Stimulated activated CD4-positive, alpha-beta T cell treated with anti-CD3 and anti-CD28 coated beads, Interleukin-12 subunit alpha, Interleukin-12 subunit beta, amount 100 ng/mL, for 48 hours (primary cell): ENCODE data around the gene NXT1.
"Not testable (repeated sequence)": the region's sequence is repeated elsewhere in the genome, so short reads cannot be mapped to it uniquely, and the experiment has no call there.

ENCODE experiments used
- DNase-seq, 3 donors: peaks; one replicate each; pipeline ENCODE4 v3.0.0-alpha.2; 2020; ENCODE audit warnings: low read depth in 2 of 3, low spot score in 1 of 3

The NXT1 gene

DNA sequence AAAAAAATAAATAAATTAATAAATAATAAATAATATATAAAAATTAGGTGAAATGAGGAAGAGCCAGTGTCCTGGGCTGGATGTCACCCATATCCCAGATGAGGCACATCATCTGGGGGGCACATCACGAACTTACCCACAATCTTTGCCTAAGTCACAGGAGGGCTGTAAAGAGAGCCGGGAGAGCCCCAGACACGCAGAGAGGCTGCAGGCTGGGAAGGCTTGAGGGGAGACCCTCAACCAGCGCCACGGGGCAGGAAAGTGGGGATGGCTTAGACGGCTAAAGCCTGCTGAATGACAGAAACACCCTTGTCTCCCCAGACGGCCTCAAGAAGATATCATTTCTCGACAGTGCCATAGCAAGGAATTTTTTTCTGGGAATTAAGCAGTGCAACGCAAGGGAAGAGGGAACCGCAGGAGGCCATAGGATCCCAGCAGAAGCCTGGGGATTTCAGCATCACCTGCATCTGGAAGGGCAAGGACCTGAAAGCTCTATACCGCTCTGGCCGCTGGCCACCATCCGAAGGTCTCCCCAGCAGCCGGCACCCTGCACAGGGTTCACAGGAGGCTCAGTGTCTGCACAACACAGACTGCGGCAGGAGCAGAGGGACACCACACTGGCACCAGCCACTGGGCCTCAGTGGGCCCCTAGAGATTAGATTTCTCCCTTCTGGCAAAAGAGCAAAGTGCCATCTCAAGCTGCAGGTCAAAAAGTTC is 22.8 kb upstream of the NXT1 start:
- DNase-seq = no peak

DNA sequence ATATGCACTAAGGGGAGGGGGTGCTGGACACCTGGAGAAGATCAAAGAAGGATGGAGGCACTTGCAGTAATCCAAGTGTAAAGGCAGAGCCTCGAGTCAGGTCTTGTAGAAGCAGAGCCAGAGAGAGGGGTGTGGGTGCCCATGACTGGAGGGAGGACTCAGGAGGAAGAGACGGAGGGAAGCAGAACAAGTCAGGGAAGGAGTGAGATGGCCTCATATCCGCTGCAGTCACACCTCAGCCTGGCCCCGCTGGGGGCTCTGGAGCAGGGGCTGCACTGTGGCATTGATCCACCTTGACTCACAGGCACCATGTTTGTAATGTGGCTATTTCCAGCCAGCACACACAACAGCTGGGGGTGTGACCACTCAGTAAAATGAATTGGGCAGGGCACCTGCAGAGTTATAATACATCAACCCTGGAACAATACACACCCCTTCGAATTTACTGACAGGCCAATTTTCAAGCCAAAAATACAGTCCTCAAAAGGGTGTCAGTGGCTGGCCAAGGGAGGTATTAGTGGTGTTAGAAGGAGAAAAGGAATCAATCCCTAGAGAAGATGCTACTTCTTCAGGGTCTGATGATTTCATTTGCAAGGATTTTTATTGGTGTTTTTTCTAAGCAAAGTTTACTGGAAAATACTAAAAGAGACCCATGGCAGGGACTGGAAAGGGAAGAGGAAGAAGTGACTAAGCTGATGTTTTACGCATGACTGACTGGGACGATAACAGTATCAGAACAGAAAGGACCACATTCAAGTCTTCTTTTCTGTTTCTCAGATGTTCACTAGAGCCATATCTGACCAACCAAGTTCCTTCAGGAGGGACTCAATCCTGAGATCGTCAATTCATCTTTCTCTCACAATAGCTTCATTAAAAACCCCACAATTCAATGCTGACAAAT is 18.9 kb upstream of the NXT1 start:
- no peak for DNase-seq

DNA sequence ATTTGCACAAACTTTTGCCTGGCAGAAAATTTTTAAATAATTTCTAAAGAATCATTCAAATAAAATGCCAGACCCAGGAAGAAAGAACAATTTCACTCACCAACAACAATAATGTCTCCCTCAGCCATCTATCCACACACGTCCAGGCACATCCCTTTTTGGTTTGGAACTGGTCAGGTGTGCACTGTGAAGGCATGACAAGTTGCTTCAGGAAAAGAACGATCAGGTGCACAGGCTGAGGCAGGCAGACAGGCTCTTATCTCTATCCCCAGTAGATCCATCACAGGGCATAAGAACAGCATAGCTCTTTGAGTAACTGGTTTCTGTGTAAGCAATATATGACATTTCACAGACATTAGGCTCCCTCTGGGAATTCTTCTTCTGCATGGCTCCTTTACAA is 18.1 kb upstream of the NXT1 start:
- no peak for DNase-seq

DNA sequence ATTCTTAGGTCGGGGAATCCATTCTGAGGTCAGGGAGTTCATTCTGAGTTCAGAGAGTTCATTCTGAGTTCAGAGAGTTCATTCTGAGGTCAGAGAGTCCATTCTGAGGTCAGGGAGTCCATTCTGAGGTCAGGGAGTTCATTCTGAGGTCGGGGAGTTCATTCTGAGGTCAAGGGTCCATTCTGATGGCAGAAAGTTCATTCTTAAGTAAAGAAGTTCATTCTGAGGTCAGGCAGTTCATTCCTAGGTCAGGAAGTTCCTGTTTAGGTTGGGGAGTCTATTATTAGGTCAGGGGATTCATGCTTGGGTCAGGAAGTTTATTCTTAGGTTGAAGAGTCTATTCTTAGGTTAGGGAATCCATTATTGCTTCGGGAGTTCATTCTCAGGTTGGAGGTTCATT is 16.5 kb upstream of the NXT1 start:
- no peak for DNase-seq

DNA sequence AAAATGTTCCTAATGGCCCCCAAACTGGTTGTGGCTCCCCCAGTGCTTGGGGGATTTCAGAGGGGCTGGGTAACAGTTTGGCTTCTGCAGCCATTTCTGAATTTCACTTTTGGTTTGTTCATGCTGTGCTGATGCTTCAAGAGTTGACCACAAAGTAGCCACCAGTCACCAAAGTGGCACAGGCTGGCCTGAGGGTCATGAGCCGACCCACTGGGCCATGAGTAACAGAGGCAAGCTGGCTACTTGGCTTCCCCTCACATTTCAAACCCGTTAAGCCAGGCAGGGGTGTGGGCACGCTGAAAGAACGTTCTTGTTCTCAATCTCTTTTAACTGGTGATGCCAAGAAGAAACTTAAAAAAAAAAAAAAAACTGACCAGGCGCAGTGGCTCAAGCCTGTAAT is 15.1 kb upstream of the NXT1 start:
- no peak for DNase-seq

- no peak for DNase-seq
Observed at GRCh38 chr20:23336476-23336875, 14.1 kb upstream of the NXT1 start.

DNA sequence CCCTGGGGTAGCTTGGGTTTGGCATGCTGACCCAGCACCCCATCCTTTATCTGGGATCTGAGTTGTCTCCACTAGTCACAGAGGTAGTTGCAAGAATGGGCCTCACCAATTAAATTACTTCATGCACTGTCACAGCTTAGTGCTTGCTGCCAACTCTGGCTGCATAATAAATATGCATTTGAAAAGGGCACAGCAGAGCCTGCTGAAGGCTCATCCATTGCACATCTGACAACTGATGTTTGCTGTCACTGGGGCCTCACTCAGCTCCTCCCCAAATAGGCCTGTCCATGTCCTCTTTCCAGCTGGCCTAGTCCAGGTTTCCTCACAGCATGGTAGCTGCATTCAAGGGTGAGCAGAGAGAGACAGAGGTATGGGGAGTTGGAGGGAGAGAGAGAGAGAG is 13.3 kb upstream of the NXT1 start:
- DNase-seq = no peak

DNA sequence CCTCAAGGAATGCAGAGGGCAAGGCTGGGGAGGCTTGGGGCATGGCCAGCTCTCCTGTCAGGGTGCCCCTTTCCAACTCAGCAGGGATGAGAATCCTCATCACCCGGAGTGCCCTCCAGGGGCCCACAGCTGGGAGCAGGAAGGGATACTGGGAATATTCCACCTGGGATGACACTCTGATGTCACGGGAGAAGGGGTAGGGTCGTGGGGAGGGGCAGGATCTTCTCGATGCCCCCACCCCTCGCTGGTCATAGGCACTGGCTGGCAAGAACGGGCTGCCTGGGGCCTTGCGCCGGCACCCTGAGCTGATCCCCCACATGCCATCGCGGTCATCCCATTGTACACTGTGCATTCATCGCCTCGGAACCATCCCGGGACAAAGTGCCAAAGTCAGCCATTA is 10.6 kb upstream of the NXT1 start:
- no peak for DNase-seq

- DNase-seq = peak in 1 of 3 donors; percentile 17
Observed at GRCh38 chr20:23340524-23340923, 10.1 kb upstream of the NXT1 start.

DNA sequence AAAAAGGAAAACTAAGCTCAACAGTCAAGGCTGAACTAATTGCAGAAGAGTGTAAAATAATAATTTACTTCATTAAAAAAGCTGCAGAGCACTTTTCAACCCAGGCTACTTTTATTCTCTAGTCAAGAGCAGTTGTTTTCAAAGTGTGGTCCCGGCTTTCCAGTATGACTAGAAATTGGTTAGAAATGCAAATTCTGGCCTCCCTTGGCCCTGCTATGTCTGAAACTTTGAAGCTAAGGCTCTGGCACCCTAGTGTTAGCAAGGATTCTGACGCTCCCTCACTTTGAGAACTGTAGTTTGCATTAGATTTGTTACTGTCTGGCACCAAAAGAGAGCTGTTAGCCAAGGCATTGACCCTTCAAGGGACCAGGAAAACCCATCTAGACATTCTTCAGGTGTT is 9.5 kb upstream of the NXT1 start:
- DNase-seq = no peak

GRCh38 chr20:23343590-23343989 is 7.0 kb upstream of the NXT1 start:
- DNase-seq = no peak

GRCh38 chr20:23344336-23344735 is 6.3 kb upstream of the NXT1 start:
- DNase-seq = no peak

GRCh38 chr20:23346002-23346401 is 4.6 kb upstream of the NXT1 start:
- DNase-seq = no peak

DNA sequence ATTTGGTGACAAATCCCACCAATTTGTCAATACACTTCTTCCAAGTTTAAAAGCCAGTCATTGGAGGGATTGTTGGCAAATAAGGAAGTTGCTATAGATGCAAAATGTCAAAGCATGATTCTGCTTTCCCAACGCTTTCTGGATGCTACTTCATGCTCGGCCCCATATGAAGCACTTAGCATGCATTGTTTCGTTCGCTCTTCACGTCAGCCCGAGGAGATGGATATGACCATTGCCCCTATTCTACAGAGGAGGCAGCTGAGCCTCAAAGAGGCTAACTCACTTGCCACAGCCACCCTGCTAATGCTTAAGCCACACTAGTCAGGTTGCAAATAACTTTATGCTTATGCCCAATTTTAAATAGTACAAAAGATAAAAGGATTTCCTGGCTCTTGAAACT is 2.8 kb upstream of the NXT1 start:
- DNase-seq = no peak

DNA sequence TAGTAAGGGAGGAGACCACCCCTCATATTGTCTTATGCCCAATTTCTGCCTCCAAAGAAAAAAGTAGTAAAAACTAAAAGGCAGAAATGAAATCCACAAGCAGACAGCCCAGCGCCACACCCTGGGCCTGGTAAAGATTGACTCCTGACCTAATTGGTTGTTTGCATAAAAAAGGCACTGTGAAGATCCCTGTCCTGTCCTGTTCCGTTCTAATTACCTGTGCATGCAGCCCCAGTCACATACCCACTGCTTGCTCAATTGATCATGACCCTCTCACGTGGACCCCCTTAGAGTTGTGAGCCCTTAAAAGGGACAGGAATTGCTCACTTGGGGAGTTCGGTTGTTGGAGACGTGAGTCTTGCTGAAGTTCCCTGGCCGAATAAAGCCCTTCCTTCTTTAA is 2.1 kb upstream of the NXT1 start:
- not testable (repeated sequence) for DNase-seq

DNA sequence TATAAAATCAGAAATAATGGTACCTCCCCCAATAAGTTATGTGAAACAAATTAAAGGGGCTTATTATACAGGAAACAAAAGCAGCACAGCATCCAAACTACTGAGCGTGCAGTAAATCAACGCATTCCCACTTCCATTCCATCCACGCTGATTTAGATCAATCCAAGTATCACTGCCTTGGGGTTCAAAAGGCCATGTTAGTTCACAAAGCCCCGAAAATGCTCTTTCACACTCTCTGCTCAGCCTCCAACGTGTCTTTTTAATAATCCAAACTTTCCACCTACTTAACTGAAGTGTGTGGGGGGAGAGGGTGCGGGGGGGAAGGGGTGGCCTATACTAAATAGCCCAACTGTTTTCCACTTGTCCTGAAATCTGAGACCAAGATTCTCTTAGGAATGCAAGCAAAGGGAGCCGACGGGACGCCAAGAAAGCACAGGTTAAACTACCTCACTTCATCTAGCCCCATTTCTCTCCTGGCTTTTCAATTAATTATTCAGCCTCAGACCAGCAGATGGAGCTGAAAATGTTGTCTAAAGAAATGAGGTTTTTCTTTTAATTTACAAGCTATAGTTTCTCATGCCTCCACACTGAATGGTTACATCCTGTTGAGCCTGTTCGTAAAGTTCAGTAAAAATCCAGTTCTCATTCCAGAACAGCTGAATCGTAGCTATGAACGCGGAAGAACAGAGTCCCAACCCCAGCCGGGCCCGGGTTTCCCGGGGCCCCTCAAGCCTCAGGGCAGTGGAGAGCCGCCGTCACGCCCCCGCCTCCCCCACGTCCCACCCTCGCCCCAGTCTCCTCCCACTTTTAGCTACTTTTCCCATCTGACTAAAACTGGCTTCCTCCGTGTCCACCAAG is 1.0 kb upstream of the NXT1 start:
- peak in 2 of 3 donors; percentile 57 to 63 for DNase-seq

GRCh38 chr20:23350904-23351838 is 580 bp downstream of the NXT1 start:
- peak; percentile 34 to 44 (median 36) for DNase-seq

DNA sequence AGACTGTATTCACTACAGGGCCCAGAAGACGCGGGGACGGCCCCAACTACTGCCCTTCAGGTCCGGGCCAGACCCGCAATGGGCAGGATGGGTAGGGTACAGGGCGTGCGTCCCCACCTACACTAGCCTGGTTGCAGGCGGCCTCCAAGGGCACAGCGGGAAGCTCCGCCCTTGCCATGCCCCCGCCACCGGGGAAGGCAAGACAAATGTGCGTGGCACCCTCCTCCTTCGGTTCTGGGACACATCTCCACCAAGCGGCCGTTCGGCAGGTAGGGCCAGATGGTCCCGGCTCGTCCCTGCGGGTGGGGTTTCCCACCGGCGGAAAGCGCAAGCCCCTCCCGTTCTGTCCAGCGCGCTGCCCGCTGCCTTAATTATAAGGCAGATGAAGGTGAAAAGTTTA is 5.6 kb downstream of the NXT1 start:
- DNase-seq = no peak

GRCh38 chr20:23357767-23358562 is 7.4 kb downstream of the NXT1 start:
- peak; percentile 99 to 100 (median 99) for DNase-seq

DNA sequence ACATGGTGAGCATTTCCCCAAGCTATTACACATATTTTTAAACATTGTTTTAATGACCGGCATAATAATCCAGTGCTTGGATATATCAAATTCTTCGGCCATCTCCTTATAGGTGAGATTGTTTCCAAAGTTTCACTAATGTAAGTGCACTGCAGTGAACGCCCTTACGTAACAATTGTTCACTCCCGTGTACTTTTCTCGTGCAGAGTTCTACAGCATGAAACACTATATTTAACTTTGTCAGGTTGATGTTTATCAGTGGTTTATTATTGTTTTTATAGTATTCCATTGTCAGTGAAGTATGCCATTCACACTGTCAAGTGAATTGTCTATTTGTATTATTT is 7.9 kb downstream of the NXT1 start:
- no peak for DNase-seq
